GM12891 (cell line): ENCODE data around the gene SHC3.

Experiments
- DNase-seq: peaks from one replicate; pipeline ENCODE4 v3.0.0; 2011; ENCODE audit warnings: low spot score; ENCODE audit not compliant: insufficient read length
- FAIRE-seq: peaks from 2 replicates; lab custom pipeline; 2011; peaks lifted over from hg19 to GRCh38; lab: Jason Lieb, UNC
- PAX5 ChIP-seq: IDR thresholded peaks from 2 replicates; pipeline ENCODE4 v1.6.1; 2011; ENCODE audit warnings: low read length, moderate library complexity, mild to moderate bottlenecking; ENCODE audit not compliant: insufficient read depth, severe bottlenecking
- POLR2A ChIP-seq: IDR thresholded peaks from 2 replicates; pipeline ENCODE4 v1.6.1; 2011; ENCODE audit warnings: low read depth, low read length, control low read depth
- POLR2AphosphoS5 ChIP-seq: IDR thresholded peaks from 2 replicates; pipeline ENCODE4 v1.6.1; 2011; ENCODE audit warnings: low read depth, low read length, control low read depth
- POU2F2 ChIP-seq: IDR thresholded peaks from 2 replicates; pipeline ENCODE4 v1.6.1; 2011; ENCODE audit warnings: low read depth, mild to moderate bottlenecking, control low read depth, low read length, moderate library complexity
- SPI1 ChIP-seq: IDR thresholded peaks from 2 replicates; pipeline ENCODE4 v1.6.1; 2011; ENCODE audit warnings: low read depth, low read length, control low read depth
- TAF1 ChIP-seq: IDR thresholded peaks from 2 replicates; pipeline ENCODE4 v1.6.1; 2011; ENCODE audit warnings: low read depth, low read length, control low read depth

Gene SHC3

GRCh38 chr9:88996046-88996920, 182.3 kb downstream of the SHC3 start:
- no peak for FAIRE-seq
- DNase-seq: no peak
- TF ChIP-seq POU2F2 (no peak), SPI1 (no peak), TAF1 (no peak), PAX5 (no peak), POLR2A (no peak), POLR2AphosphoS5 (no peak)

GRCh38 chr9:88995627-88996026, 183.0 kb downstream of the SHC3 start:
- TF ChIP-seq POLR2A (no peak), POU2F2 (no peak)
- FAIRE-seq (no peak), DNase-seq (no peak)

GRCh38 chr9:88995200-88995577, 183.4 kb downstream of the SHC3 start:
- DNase-seq (no peak), FAIRE-seq (no peak)
- TF ChIP-seq TAF1 (no peak), POLR2AphosphoS5 (no peak), POLR2A (no peak), POU2F2 (no peak)

GRCh38 chr9:88994469-88995199, 184.0 kb downstream of the SHC3 start:
- FAIRE-seq (no peak), DNase-seq (no peak)
- TF ChIP-seq POU2F2 (no peak), POLR2A (no peak)

GRCh38 chr9:88993871-88994460, 184.7 kb downstream of the SHC3 start:
- FAIRE-seq (no peak), DNase-seq (no peak)
- TF ChIP-seq POU2F2: no peak
- TF ChIP-seq PAX5: no peak
- no peak for TF ChIP-seq POLR2AphosphoS5
- TF ChIP-seq TAF1: no peak
- no peak for TF ChIP-seq SPI1
- no peak for TF ChIP-seq POLR2A

- TF ChIP-seq PAX5 (no peak), POLR2AphosphoS5 (no peak), SPI1 (no peak), POLR2A (no peak), TAF1 (no peak)
- no peak for DNase-seq
- FAIRE-seq: no peak
These were observed 185.3 kb downstream of the SHC3 start for GRCh38 chr9:88993327-88993726.

- DNase-seq (no peak), FAIRE-seq (no peak)
- TF ChIP-seq POU2F2 (no peak), TAF1 (no peak), POLR2AphosphoS5 (no peak), POLR2A (no peak), SPI1 (no peak), PAX5 (no peak)
These were observed 186.1 kb downstream of the SHC3 start for GRCh38 chr9:88992556-88992955.

- FAIRE-seq (no peak), DNase-seq (no peak)
- TF ChIP-seq POLR2AphosphoS5 (no peak), PAX5 (no peak), POLR2A (no peak), POU2F2 (no peak), SPI1 (no peak), TAF1 (no peak)
These were observed 187.3 kb downstream of the SHC3 start, which contains the start of gene S1PR3 for GRCh38 chr9:88991066-88992034. Gene S1PR3 (plus strand): TSS chr9:88991468. CDS start chr9:89001201, 9,733 bp downstream.

GRCh38 chr9:88990729-88991065, 187.9 kb downstream of the SHC3 start:
- DNase-seq (no peak), FAIRE-seq (no peak)
- TF ChIP-seq POLR2A: no peak
- TF ChIP-seq POLR2AphosphoS5: no peak
- no peak for TF ChIP-seq SPI1
- no peak for TF ChIP-seq TAF1
